NCI-H1105 (cell line): Measurements from ENCODE around the gene CREG1.

Source experiments
- DNase-seq: peaks from one replicate; lab custom pipeline; 2025; lab: John Stamatoyannopoulos, UW

CREG1 gene

GRCh38 chr1:167503626-167504466, 49.7 kb downstream of the CREG1 start:
- DNase-seq = no peak

DNA sequence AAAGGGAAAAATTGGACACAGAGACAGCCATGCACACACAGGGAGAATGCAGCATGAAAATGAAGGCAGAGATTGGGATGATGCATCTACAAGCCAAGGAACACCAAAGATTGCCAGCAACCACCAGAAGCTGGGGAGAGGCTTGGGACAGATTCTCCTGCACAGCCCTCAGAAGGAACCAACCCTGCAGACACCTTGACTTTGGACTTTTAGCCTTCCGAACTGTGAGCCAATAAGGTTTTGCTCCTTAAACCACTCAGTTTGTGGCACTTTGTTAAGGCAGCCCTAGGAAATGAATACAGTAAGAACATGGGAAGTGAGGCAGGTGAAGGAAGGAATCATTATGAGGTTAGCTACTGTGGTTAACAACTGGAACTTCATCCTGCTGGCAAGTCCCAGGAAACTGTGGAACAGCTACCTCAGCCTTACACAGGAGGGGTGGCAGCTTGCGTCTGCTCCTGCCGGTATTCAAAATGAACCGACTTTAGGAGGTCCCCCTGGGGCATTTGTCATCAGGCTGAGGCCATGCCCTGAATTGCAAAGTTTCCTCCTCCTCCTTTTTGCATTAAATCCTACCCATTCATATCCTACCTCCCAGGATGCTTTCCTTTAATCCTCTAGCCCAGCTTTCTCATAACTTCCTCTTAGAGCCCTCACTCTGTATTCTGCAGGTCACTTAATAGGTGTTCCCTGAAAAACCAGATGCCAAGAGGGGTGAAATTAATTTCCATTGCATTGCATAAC, 50.7 kb downstream of the CREG1 start:
- no peak for DNase-seq

- DNase-seq = no peak
These were observed 51.4 kb downstream of the CREG1 start for GRCh38 chr1:167502192-167502551.

- no peak for DNase-seq
These were observed 51.9 kb downstream of the CREG1 start for GRCh38 chr1:167501515-167502191.

DNA sequence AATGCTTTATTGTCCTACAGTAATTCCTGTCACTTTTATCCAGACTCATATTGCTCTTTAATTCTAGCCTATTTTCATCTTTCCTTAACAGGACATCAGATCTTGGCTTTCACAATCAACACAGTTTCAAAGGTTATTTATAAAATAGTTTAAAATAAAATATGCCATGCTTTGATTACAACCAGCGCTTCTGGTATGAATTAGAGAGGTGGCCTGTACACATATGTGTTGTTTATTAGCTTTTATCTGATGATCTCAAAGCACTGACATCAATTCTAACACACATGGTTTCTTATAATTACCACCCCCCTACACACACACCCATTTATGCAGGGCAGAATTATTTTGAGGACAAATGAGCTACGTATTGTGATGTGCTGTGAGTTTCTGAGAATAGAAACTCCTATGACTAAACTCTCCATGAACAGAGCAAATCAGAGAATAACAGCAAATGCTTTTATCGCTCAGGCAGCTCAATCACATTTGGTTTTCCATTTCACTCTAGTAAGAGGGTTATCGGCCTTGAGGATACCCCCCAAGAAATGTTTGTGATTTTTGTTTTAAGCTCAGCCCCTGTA, 53.2 kb downstream of the CREG1 start:
- DNase-seq = no peak

DNA sequence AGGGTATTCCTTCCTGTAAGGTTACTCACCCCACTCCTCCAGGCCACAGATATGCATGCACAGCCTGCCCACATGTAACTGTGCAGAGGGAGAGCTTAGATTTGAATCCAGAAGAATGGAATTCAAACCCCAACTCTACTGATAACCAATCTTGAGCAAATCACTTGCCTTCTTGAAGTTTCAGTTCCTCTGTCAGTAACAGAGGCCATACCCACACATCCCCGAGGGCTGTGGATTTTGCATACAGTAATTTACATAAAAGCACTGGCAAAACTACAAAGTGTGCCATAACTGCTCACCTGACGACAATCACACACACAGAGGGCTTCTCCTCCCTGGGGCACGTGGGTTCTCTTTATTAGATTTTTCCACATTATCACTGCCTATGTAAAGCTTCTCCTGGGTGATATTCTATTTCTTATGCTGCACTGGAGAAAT, 53.9 kb downstream of the CREG1 start:
- DNase-seq = no peak

DNA sequence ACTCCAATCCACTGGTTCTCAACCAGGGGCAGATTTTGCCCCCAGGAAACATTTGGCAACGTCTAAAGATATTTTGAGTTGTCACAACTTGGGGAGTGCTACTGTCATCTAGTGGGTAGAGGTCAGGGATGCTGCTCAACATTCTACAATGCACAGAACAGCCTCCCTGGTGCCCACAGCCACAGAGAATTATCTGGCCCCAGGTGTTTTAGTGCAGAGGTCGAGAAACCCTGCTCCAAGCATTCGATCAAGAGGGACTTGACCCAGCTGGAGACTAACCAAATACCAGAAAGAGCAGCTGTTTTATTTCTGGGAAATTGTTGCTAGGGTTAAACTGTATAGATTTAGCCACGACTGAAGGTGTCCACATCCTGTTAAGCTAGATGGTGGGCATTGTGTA, 54.5 kb downstream of the CREG1 start:
- no peak for DNase-seq

- no peak for DNase-seq
These were observed 56.6 kb downstream of the CREG1 start for GRCh38 chr1:167496797-167497619.

DNA sequence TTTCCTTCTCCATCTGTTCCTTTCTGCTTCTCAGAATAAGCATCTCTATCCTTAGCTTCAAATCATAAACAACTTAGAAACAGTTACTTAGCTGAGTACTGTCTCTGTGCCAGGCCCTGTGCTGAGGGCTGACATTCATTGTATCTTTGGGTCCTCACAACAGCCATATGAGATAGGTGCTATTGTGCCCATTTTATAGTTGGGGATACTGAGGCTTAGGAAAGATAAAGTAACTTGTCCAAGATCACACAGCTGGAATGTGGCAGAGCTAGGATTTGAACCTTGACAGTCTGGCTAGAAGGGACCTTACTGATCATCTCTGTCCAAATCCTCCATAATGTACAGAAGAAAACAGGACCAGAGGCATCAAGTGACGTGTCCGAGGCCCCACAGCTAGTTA, 60.2 kb downstream of the CREG1 start:
- no peak for DNase-seq

DNA sequence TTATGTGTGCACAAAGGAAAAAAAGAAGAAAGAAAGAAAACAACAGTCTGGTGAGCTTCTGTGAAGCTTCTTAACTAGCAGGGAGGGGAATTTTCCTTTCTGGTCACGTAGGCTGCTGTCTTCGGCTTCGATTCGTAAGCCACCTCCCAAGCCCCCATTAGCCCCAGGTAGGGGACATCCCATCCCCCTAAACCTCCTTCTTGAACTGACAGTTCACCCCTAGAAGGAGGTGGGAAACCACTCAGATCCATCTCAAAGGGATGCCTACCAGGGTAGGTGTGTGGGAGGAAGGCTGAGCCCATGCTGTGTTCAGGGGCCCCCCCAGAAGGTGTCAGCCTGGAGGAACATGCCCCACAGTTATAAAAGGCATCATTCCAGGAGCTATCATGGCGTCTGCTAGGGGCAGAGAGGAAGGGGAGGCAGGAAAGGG, 61.1 kb downstream of the CREG1 start:
- DNase-seq = no peak

DNA sequence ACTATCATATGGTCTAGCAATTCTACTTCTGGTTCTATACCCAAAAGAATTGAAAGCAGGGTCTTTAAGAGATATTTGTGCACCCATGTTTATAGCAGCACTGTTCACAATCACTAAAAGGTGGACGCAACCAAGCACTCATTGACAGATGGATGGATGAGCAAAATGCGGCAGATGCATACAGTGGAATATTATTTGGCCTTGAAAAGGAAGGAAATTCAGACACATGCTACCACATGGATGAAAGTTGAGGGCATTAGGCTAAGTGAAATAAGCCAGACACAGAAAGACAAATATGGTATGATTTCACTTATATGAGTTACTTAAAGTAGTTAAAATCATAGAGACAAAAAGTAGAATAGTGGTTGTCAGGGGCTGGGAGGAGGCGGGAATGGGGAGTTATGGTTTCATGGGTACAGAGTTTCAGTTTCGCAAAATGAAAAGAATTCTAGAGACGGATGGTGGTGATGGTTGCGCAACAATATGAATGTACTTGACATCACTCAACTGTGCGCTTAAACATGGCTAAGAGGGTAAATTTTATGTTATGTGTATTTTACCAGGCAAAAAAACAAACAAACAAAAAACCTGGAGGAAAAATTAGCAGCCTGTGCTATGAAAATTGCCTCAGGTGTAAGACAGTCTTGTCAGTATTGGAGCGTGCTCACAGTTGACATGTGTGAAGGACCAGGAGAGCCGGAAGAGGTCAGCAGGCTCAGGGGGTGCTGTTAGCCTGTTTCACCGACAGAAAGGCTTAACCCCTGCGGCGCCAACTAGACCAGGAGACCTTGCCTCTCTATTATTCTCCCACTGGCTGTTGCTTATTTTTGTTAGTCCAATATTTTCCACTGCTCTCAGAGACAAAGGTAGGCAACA, 61.7 kb downstream of the CREG1 start:
- DNase-seq = no peak
